HG02852 (cell line): ENCODE measurements around the gene WDFY3.

Source experiments
- ATAC-seq: cut with Tn5 transposase; IDR thresholded peaks from one replicate; pipeline ENCODE4 v1.9.1; 2021; ENCODE audit warnings: mild to moderate bottlenecking, moderate library complexity; ENCODE audit not compliant: unreplicated experiment

The WDFY3 gene, protein sequence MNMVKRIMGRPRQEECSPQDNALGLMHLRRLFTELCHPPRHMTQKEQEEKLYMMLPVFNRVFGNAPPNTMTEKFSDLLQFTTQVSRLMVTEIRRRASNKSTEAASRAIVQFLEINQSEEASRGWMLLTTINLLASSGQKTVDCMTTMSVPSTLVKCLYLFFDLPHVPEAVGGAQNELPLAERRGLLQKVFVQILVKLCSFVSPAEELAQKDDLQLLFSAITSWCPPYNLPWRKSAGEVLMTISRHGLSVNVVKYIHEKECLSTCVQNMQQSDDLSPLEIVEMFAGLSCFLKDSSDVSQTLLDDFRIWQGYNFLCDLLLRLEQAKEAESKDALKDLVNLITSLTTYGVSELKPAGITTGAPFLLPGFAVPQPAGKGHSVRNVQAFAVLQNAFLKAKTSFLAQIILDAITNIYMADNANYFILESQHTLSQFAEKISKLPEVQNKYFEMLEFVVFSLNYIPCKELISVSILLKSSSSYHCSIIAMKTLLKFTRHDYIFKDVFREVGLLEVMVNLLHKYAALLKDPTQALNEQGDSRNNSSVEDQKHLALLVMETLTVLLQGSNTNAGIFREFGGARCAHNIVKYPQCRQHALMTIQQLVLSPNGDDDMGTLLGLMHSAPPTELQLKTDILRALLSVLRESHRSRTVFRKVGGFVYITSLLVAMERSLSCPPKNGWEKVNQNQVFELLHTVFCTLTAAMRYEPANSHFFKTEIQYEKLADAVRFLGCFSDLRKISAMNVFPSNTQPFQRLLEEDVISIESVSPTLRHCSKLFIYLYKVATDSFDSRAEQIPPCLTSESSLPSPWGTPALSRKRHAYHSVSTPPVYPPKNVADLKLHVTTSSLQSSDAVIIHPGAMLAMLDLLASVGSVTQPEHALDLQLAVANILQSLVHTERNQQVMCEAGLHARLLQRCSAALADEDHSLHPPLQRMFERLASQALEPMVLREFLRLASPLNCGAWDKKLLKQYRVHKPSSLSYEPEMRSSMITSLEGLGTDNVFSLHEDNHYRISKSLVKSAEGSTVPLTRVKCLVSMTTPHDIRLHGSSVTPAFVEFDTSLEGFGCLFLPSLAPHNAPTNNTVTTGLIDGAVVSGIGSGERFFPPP (N-terminal part only)

DNA sequence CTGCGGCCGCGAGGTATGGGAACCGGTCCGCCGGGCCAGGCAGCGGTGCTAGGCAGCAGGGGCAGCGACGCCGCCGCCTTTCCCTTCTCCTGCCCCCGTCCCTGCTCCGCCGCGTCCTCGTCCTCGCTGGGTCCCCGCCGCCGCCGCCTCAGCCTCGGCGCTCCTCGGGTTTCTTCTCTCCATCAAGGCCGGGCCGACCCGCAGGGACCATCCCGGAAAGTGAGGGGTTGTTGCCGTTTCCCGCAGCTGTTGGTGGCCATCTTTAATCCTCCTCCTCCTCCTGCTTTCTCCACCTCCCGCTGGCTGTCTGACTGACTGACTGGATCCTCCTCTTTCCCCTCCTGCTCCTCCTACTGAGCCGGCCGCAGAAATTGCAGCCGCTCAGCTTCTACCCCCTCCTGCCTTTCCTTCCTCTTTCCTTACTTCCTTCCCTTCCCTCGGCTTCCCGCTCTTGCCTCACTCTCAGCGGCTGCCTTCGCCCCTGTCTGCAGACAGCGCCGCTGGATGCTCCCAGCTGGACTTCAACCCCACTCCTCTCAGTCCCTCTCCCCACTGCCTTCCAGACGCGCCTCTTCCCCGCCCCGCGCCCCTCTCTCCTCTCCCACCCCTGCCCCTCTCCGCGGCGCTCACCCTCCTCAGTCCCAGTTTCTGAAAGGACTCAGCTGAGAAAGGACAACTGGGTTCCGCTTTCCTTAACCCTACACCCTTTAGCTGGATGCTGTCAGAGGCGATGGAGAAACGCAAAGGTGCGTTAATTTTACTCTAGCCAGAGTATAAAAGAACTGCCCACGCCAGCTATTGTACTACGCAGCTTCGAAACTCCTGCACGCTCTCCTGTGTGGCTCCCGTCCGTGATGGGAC lies at the start of gene WDFY3:
Gene WDFY3, minus strand, starts transcription at position 309 of the 861 bp plus-strand sequence. CDS start 106,099 bp downstream, outside the sequence.
- peak; percentile 65 for ATAC-seq

DNA sequence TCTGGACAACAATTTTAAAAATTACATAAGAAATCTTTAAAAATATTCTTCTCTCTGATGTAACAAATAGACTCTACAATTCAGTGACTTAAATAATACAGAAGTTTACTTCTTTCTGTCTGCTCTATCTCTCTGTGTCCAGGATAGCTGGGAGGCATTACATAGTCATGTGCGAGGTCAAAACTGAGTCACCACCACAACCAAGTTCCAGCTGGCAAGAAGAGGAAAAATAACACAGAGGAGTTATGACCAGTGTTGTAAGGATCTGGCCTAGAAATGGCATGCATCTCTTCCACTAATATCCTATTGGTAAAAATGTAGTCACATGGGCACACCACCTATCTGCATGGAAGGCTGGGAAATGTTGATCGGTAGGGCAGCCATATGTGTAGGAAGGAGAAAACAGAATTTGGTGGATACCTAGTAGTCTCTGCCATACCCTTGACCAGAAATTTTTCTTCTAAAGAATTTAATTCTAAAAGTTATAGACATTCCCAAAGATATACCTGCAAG lies 39.4 kb upstream of the WDFY3 start:
- ATAC-seq: no peak

DNA sequence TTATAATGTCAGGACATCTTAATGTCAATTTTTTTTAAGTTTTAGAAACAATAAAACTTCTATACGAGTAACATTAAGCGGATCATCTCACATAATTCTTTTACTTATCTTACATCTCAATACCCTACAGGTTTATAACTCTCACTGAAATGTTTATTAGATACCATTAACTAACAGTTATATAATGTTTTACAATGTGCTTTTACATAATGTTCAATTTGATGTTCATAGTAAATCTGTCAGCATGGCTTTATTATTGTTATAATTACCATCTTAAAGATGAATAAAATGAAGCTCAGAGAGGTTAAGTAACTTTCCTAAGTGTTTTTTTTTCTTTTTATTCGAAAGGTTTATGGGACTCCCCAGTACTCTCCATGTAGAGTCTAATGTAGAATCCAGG lies 33.9 kb upstream of the WDFY3 start:
- ATAC-seq: no peak

DNA sequence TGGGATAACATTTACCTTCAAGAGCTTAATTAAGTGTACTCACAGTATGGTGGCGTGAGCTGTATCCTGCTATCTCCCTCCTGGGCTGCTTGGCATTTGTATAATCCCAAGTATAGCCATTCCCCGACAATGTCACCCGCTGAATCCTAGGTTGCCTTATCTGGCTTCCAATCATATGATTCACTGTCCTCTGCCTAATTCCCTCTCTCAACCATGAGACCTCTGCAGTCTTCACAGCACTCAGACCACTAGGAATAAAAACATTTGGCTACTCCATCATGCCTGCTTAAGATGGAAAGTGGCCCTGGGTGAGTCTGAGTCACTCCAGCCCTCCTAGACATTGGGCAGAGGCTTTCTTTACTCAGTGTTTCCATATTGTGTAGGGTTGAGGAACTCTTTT lies 28.9 kb upstream of the WDFY3 start:
- no peak for ATAC-seq

DNA sequence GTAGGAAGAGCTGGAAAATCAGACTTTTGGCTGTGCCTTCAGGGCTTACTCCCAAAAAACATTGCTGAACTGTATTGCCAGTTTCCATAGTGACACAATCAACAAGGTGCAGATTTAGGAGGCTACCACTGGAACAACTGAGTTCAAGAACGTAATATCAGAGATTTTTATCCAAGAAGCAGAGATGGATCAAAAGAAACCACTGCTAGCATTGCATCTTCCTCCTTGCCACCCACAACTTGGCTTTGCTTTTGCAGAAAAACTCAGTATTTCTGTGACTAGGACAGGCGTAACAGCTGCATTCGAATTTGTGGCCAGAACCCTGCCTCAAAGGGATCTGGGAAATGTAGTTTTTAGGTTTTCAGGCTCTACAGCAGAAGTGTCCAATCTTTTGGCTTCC lies 27.8 kb upstream of the WDFY3 start:
- ATAC-seq: no peak

DNA sequence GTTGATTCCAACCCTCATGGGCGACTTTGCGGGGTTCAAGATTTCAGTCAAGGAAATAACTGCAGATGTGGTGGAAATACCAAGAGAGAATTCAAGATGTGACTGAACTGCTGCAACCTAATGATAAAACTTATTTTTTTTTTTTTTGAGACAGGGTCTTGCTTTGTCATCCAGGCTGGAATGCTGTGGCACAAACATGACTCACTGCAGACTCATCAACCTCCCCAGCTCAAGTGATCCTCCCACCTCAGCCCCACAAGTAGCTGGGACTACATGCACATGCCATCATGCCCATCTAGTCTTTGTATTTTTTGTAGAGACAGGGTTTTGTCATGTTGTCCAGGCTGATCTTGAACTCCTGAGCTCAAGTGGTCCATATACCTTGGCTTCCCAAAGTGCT lies 19.5 kb upstream of the WDFY3 start:
- ATAC-seq: no peak

DNA sequence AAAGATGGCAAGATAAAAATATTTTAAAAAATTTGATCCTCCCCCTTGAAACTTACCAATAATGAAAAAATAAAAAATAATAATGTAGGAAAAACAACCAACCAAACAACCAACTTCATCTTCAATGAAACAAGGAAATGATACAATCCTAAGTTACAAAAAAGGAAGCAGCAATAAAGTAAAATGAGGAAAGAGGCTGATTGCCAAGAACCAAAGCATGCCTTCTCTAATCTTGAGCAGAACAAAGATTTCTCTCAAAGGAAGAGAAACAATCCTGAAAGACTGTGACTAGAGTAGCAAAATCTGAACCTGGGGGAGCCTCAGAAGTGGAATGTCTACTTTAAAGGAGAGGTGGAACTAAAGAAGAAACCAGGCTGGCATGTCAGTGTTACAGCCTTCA lies 10.9 kb upstream of the WDFY3 start:
- ATAC-seq: no peak

DNA sequence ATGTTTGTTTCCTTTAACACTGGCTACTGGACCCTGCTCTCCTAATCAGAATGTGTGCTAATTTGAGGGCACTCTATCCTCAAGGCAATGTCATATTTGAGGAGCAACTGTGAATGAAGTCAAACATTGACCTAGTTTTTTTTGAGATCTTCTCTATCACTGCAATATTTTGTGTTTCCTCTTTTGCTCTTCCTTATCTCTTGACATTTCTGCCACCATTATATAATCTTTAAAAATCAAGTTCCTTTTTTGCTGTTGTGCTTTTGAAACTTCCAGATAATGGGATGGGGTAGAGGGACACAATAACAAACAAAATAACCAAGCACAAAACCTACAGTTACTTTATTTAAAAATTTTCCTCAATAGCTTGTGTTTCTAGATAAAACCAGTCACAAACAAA lies 7.4 kb upstream of the WDFY3 start:
- no peak for ATAC-seq

DNA sequence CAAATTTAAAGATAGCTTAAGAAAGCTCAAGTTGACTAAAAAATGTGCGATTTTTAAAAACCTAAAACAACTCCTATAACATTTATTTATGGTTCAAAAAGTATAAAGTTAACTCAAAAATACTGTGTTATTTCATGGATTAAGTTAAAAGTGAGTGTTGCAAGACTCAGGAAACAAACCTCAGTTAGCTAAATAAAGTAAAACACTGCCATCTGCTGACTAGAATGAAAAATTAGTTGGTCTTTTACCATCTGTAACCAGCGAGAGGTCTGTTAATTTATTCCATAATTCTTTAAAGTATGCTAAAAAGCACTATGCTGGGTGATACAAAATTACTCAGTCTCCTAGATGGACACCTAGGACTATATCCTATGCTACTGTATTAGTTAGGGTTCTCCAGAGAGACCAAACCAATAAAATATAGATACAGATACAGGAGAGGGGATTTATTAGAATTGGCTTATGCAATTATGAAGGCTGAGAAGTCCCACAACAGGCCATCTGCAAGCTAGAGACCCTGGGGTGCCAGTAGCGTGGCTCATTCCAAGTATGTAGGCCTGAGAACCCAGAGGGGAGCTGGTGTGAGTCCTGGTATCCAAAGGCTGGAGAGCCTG lies 4.9 kb upstream of the WDFY3 start:
- ATAC-seq: no peak

DNA sequence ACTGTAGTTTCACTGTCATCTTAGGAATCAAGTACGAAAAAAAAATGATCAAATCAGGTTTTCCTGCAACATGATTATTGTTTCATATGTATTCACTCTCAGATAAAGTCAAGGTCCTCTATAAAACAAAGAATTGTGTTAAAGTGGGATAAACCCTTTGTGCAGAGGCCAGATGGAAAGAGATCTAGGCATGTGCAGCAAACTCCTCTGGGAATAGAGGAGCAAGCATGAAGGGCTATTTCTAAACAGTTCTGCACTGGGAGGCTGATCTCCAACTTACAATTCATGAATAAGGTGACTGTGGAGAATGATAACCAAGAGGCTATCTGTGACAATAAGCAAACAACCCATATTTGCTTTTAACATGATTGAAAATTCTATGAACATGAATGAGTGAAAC lies 2.4 kb upstream of the WDFY3 start:
- no peak for ATAC-seq

DNA sequence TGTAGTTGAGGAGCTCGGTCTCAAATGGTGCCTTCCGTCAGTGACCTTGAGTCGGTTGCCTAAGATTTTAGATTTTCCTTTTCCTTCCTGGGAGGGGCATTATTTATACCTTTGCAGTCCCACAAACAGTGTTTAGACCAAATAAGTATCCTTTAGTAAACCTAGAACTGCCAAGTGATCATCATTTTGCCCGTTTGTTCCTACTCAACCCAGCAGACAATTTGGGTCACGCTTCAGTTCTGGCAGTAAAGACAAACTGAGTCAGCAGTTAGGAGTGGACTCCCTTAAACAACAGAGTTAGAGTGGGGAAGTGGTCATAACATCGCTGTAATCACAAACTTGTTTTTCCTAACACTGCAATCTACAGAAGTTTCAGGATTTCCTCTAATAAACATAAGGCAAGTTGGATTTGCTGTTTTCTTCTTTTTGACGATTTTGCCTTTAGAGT lies 777 bp upstream of the WDFY3 start:
- ATAC-seq: no peak

DNA sequence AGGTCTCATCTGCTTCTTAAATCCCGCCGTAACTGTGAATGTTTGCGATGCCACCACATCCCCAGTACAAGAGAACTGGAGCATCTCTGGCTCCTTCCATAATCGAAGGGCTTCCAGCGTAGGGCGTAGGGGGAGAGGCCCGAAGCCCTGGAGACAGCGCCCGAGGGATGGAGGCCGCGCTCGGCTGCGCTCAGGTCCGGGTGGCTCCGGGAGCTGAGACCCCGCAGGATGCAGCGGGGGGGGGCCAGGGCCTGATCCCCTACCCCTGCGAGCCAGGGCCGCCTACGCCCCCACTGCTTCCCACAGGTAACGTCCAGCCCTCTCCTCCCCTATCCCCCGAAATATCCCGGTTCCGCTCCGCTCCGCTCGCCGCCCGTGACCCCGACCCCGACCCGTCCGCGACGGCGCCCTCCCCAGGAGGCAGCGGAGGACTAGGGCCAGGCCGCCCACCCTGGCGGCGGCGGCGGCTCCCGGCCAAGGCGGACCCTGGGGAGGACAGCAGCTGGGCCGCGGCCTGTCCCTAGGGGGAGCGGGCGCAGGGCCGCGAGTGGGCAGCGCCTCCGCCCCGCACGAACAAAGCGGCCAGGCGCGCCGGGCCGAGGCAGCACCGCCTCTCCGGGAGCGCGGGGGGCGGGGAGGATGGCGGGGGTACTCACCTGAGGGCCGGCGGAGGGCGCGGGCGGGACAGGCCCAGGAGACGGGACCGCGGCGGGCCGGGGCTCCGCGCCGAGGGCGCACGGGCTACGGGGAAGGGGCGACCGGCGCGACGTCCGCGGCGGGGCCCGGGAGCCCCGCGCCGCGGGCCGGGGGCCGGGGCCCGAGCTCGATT lies 723 bp downstream of the WDFY3 start:
- peak; percentile 27 for ATAC-seq

DNA sequence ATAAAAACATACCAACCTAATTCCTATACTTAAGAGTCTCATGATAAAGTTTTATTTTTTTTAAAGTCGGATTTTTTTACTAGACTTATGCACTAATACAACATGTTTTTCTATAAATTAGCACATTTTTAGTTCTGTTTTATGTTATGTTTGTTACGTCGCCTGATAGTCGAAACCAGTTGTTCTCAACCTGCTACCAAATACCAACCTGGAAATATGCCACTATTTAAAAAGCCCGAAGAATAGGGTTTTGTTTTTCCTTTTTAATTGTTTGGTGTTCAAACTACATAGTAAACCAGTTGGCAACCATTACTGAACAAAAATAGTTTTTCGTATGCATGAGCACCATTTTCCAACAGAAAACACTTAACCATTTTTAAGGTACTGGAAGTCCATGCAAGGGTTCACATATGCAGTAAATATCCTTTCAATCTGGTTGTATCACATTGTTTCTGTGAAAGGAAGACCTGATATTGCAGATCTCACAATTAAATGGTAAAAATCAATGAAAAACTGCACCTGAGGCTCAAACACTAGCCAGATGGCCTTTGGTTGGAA lies 1.4 kb downstream of the WDFY3 start:
- no peak for ATAC-seq

DNA sequence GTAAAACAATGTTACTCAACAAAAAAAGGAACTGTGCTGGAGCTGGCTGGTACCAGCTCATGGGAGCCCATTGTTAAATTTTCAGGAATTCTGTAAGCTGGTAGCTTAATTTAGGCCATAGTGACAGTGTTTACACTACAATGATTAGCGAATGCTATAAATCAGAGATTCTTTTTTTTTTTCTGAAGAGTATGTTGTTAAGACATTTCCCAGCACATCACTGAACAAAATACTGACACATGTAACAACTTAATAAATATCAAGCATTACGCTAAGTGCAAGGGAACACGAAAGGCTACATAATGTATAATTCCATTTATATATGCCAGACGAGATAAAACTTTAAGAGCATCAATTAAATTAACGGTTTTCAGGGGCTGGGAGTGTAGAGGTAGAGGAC lies 4.4 kb downstream of the WDFY3 start:
- ATAC-seq: no peak

DNA sequence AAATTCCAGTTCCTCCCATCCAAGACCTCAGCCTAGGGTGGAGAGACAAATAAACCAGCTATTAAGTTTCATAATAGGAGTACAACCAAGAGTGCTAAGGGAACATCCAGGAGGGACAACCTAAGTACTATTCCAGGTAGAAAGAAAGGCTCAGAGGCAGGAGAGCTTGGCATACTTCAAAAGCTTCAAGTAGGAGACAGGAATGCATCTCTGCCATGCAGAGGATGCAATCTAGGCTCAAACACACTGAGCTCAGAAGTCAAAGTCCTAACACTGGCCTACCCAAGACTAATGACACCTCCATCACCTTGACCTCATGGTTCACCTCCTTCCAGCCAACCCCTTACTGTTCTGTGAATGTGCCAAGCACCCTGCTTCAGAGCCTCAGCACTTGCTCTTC lies 8.1 kb downstream of the WDFY3 start:
- no peak for ATAC-seq

DNA sequence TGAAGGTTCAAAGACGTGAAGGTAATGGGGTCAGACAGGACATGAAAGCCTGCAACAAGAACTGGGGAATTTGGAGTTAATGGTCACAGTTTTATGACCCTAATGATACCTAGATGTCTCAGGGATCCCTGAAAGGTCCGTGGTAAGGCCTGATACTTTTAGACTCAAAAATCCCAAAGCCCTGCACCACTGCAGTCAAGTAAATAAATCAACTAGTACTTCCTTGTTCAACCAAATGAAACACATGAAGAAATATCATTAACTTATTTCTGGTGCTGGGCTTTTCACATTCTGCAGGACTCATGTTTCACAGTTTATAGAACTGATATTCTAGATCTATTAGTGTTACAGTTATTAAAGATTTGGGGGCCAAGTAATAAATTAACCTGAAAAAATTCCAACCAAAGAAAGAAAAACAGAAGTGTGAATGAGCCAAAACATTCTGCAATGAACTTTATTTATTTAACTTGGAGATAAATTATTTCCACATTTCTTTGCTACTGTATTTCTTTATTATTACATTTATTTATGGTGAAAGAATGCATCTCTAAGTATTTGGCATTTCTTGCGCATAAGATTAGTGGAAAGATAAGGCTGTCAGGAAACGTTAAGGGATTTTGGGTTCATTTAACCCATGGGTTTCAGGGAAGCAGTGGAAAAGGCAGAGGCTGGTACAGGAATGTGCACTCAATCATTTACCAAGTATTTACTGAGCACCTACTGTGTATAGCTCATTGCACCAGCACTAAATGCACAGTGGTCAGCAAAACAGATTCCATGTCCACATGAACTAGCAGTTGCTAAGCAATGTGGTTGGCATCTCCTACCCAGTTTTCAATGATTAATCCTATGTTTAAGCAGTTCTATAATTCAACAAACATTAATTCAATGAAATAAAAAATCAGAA lies 8.7 kb downstream of the WDFY3 start:
- no peak for ATAC-seq

DNA sequence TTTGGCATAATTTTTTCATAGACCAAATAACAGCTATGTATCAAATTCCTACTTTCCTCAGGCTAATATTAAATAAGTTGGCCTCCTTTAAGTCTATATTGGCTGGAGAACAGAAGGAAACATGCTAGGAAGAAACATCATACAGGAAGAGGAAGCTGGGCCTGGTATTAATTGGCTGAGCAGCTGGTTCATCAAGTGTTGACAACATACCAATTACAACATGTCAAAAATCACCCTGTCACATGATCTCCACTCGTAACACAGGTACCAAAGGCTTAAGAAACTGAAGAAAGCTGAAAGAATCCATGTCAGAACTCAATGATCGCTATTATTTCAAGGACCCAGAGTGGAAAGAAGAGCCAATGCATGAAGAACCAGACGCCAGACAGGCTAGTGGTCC lies 10.5 kb downstream of the WDFY3 start:
- no peak for ATAC-seq
